GM11168 (cell line): ENCODE measurements around the gene IL1RAPL2.

Experiments used
- in situ Hi-C: fragments of 300-500 bp; cut with MboI; formaldehyde crosslinking; loops from one replicate; pipeline ENCODE4 v1.12.0; 2022; ENCODE audit warnings: low sequenced_read_pairs; ENCODE audit not compliant: unreplicated experiment

Gene IL1RAPL2

DNA sequence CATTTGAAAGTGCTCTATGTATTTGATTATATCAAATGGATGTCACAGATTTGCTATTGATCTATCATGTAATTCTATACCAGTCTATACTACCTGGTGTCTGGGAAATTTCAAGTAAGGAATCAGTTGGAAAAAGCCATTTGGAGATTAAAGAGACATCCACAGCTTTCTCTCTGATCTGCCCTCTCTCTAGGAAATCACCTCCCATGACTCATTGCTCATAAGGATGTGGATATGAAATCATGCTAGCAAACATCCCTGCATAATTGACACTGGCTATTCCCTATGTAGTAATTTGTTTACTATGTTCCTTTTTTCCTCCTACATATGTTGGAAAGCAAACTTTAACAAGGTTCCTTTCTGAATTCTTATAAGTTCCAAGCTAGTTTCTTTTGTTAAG, 560.2 kb downstream of the IL1RAPL2 start:
- in situ Hi-C loops, result no loop called here

DNA sequence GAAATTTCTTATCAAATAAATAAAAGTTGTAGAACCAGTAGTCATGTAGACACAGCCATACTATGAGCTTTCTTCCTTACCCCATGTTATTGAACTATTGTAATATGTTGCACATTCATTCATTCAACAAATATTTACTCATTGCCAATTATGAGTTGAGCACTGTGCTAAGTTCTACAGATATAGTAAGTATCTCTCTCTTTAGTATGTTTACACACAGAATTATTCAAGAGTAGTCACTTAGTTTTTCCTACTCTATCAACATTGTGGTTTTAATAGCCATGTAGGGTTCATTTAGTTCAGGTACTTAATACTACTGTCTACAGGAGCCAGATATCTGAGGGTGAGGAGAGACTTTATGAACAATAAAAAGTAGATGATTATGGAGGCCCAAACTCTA, 568.3 kb downstream of the IL1RAPL2 start:
- in situ Hi-C loops, result no loop called here

DNA sequence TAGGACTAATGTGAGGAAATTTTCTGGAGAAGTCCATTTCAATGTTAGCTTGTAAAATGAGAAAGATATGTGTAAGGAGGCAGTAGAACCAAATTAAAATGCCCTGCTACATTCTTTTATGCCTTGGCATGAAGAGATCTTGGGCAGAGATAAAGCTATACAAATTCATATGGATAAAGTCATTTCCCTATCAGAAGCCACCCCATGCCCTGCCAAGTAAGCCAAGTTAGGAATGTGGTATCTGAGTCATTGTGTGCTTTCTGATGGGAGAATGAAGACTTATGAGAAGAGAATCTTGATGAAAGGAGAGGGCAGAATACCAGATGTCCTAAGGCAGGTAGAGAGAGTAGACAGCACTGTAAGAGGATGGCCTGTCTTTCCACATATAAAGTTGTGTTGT, 570.8 kb downstream of the IL1RAPL2 start:
- in situ Hi-C loops, result no loop called here

DNA sequence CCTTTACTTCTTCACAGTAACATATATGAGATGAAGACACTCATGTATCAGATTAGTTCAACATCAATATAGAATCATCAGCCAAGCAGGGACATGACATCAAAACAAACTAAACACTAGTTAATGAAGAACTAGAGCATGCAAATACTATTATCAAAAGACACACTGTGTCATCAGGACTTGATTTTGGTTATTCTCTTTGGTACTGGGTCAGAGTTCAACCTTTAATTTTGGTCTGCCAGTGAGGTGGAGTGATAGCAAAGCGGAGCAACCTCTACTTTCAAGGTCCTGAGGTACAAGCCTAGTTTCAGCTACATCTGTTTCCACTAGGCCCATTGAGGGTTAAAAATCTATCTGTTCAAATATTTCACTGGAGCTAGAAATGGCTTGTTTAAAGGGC, 584.0 kb downstream of the IL1RAPL2 start:
- in situ Hi-C loops, result no loop called here

DNA sequence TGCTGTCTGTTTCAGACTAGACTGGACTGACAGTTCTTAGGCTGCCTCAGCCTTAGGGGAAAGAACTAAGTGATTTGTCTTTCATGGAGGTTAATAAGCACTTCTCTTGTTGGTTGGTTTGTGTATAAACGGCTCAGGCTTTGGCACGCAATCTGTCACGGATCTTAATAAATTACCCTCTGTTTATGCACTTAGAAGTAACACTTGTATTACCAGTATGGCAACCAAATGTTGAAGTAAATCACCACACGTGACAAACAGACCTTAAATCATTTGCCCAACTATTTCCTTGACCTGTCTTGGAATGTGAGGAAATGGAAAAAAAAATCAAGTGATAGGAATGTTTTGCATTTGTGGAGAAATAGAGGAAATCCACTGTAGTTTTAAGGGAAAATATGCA, 584.6 kb downstream of the IL1RAPL2 start:
- in situ Hi-C loops, result no loop called here

DNA sequence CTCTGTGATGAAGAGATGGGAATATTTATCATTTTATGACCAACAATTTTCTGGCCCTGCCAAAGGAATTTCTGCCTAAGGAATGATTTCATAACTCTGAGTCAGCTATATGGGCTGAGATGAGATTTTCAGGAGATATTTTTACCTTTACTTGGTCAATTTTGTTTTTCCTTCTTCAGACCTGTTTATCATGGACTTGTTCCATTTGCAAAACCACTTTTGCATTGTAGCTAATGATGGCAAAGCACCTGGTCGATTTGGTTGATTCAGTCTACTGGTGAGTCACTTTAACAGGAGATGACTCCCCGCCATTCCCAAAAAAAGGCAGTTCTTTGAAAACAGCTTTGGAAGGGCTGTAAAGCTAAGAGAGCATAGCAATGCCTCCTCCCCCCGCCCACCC, 601.2 kb downstream of the IL1RAPL2 start:
- in situ Hi-C loops, result no loop called here

DNA sequence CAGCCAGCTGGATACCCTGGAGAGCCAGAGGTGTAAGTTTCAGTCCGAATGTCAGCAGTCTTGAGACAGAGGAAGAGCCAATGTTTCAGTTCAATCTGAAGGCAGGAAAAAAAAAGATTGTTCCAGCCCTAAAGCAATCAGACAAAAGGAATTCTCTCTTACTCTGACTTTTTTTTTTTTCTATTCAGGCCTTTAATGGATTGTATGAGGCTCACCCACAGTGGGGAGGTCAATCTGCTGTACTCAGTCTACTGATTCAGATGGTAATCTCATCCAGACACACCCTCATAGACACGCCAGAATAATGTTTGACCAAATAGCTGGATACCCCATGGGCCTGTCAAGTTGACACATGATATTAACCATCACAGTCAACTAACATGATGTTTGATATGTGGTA, 602.6 kb downstream of the IL1RAPL2 start:
- in situ Hi-C loops, result no loop called here

DNA sequence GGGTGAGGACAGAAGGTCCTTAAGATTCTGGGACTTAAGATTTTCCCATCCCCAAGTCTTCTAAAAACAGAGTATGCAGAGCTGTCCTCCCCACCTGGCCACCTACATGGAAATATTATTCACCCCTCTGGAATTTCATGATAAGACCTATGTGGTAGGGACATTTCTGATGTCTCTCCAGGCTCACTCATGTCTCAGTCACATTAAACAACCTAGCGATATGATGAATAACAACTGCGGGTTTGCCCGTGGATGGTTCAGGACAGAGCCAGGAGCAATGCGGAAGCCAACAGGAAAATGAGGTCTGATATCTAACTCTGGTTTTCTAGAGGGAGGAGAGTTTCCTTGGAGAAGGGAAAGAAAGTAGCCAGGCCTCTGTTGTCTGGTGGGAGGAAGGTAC, 607.1 kb downstream of the IL1RAPL2 start:
- in situ Hi-C loops, result no loop called here

DNA sequence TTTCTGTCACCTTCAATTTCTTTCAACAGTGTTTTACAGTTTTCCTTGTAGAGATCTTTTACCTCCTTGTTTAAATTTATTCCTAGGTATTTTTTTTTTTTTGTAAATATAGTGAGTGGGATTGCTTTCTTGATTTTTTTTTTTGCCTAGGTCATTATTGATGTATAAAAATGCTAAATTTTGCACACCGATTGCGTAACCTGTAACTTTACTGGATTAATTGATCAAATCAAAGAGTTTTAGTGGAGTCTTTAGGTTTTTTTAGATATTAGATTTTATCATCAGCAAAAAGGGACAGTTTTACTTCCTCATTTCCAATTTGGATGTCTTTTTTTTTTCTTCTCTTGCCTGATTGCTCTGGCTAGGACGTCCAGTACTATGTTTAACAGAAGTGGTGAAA, 613.6 kb downstream of the IL1RAPL2 start:
- in situ Hi-C loops, result no loop called here

DNA sequence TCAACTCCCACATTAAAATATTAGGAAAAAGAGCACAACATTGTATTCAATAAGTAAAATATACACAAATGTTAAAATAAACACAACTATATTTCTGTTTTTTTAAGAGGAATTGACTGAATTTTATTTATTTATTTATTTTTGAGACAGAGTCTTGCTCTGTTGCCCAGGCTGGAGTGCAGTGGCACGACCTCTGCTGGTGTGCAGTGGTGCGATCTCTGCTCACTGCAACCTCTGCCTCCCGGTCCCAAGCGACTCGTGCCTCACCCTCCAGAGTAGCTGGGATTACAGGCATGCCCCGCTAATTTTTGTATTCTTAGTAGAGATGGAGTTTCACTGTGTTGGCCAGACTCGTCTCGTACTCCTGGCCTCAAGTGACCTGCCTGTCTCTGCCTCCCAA, 623.1 kb downstream of the IL1RAPL2 start:
- in situ Hi-C loops, result no loop called here

DNA sequence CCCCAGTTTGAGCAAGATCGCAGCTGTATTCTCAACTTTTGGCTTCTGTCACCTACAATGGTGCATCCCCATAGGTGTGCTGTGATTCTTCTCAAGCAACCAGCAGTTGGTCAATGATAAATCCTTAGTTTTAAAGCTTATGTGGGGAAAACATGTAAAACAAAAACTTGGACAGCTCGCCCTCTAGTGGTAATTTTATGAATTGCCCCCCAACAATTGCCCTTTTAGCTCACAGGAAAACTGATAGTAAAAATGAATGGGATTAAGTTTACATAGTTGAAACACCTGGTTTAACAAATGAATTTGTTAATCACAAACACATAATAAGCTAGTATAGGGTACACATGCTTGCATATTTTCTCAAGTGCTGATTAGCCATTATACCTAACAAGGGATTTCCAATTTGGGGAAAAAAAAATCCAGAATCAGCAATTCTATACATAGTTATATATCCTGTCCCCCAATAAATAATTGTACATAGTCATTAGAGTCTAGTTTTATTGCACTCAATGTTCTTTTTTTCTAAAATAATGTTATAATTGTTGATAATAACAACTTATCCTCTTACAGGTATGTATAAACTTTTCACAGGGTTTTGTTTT, 624.4 kb downstream of the IL1RAPL2 start:
- in situ Hi-C loops, result no loop called here

DNA sequence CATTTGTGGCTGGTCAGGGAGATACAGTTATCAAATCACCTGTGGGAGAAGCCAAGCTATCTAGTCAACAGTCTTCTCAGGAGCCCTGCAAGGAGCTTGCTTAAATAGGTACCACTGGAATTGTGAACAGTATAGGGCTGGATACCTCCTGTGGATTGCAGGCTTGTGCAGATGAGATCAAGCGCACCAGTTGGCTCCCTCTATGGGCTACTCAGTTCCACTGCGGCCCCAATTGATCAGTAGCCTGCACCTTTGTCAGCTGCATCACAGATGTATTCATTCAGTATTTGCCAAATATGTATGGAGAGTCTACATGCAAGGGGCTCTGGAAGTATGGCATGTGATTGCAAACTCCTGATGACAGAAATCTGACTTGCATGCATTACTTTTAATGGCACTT, 625.9 kb downstream of the IL1RAPL2 start:
- in situ Hi-C loops, result no loop called here

DNA sequence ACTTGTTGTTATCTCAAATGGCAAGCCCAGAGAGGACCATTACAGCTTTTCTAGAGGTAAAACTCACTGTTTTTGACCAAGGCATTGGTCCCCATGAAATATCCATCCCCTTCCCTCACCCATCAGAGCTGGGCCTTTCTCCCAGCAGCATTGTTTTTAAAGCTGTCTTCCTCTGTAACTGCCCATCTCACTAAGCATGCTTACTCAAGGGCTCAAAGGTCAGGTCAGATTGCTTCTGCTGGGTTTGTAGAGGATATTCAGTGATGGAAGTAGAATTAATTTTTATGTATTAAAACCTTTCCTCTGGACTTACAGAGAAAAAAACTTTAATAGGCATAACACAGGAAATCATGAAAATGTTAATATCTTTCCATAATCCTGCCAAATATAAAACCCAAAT, 643.4 kb downstream of the IL1RAPL2 start:
- in situ Hi-C loops, result no loop called here

DNA sequence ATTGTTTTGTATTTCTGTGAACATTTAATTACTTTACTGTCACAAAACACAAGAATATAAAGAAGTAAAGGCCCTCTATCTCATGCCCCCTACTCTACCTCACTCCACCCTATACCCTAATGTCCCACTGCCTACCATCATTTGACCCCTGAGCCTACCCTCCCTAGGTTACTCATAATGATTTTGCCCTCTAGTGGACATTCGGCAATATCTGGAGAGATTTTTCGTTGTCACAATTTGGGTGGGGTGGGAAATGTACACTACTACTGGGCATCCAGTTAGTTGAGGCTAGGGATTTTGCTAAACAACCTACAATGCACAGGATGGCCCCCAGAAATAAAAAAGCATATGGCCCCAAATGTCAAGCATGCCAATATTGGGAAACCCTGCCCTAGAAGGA, 644.3 kb downstream of the IL1RAPL2 start:
- in situ Hi-C loops, result no loop called here

DNA sequence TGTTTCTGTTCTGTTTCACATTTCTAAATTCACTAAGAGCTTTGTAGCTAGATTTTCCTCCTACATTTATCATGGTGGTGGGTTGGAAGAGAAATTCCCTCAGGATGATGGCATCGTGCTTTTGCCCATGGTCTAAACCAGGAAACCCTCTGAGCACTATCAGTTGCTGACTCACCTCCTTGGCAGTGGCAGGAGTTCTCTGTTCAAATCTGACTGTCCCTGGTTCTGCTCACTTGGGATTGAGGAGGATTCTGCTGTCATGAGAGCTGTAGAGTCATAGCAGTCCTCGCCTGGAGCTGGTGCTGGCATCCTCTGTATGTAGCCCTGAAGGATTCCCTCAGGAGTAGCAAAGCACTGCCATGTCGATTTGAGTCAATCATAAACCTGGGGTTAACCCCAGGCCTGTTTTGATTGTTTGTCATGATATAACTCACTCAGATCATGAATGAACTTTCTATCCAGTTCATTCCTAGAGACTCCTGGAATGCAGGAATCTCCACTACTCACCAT, 645.1 kb downstream of the IL1RAPL2 start:
- in situ Hi-C loops, result no loop called here

DNA sequence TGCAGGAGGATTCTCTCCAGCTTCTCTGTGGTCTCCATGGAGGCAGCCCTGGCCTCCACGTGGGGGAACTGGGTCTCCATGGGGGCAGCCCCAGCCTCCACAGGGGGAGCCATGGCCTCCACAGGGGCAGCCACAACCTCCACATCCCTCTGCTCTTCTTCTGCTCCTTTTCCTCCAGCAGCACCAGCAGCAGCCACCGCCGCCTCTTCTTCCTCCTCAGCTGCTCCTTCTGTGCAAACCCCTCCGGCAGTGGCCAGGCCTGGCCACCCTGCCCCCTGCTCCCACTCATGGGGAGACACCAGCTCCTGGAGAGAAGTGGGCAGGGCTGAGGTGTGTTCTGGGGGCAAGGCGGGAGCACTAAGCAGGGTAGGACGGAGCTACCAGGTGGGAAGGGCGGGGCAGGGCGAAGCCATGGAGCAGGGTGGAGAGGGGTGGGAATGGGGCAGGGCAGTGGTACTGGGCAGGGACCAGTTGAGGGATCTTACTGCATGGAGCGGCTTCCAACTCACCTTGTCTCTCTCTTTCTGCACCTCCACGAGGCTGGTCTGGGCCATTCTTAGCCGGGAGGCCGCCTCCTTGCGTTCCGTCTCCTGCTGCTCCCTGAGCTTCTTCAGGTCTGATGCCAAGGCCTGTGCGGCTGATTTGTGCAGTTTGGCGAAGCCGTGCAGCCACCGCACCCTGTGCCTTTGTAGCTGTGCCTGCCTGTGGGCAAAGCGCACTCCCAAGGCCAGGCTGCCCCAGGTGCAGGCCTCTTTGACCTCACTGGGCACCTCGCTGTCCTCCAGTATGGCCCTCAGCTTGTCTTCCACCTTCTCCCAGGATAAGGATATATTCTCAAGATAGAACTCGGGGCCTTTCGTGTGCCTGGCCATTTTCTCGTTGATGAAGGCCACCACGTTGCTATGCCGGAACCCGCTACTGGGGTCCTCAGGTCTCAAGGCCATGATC, 653.7 kb downstream of the IL1RAPL2 start:
- in situ Hi-C loops, result no loop called here

DNA sequence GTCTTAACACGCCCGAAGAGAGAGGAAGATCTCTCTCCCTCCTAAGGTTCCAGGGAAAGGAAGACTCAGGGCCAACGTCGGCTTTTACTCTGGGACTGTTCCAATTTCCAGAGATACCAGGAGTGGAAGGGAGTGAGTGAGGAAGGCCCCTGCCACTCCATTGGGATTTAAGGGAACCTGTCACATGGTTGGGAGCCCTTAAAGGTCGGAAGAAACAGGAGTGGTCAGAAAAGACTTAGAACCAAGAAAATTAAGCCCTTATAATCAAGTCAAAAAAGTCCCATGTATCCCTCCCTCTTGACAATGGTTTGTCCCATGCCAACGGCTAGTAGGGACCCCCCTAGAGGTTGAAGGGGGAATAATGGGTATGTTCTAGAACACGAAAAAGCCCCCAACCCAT, 654.6 kb downstream of the IL1RAPL2 start, which contains the start of gene TEX13A:
TEX13A (minus strand) TSS at position 59 of the 400 bp plus-strand sequence. CDS start 297 bp downstream, outside the sequence.
- in situ Hi-C loops, result no loop called here

DNA sequence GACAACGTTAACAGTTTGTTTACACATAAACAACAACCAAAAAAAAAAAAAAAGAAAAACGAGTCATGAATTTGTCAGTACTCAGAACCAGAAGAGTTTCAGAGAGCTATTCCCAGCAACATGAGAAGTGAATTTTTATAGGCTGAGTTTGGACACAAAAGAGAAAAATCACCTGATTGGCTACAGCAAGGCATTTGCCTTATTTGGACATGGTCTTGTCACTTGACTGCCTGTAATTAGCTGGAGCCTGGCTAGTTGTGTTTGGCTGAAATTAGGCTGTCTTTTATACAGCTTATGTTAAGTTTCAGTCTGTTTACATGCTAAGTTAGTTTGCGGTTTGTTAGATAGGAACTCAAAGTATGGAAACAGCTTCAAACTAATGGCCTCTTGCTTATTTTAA, 655.4 kb downstream of the IL1RAPL2 start:
- in situ Hi-C loops, result no loop called here

DNA sequence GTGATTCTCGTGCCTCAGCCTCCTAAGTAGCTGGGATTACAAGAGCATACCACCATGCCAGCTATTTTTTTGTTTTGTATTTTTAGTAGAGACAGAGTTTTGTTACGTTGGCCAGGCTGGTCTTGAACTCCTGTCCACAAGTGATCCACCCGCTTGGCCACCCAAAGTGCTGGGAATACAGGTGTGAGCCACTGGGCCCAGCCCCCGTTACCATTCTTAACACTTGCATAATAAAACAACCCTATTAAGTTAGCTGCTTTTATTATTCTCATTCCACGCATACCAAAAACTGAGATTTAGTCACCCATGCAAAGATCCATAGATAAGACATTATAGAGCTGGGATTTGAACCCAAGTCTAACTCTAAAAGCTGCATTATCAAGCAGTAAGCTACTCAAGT, 660.5 kb downstream of the IL1RAPL2 start:
- in situ Hi-C loops, result no loop called here

DNA sequence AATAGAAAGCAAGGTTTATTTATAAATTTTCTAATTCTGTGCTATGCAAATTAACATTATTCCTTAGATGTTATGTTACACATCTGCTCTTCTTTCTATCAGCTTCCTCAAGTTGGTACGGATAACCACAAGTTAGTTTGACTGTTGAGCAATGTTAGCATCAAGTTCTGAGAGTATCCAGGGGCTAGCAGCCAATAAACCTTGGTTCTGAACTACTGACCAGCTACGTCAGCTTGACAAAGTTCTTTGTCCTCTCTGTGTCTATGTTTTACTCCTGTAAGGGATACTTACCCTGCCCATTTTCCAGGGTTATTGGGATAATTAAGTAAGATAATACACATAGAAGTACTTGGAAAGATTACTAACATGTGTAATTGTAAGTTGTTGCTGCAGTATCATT, 662.6 kb downstream of the IL1RAPL2 start:
- in situ Hi-C loops, result no loop called here

DNA sequence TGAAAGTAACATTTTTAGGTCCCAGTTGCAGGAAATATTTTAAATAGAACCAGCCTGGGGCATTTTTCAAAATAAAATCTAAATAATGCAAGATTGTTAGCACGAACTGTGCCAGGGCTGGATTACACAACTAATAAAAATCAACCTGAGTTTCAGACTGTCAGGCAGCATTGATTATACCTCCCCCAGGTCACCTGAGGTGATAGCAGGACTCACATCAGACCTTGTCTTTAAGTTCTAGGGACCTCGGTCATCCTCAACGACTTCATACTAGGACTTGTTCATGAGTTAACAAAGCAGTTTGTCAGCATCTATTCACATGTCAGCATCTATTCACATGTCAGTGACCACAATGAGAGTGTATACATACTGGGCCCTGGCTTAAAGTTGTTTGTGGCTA, 663.1 kb downstream of the IL1RAPL2 start:
- in situ Hi-C loops, result no loop called here
